NB4 (cell line): ENCODE measurements around the gene CMIP.

Experiments
- MYC ChIP-seq: IDR thresholded peaks from 2 replicates; pipeline ENCODE4 v1.6.1; 2011; ENCODE audit warnings: low read depth, low read length
- POLR2A ChIP-seq: IDR thresholded peaks from 2 replicates; pipeline ENCODE4 v1.6.1; 2011; ENCODE audit warnings: mild to moderate bottlenecking; ENCODE audit not compliant: insufficient read length; ENCODE audit errors: extremely low read depth
- TF ChIP-seq, protein P1 (sequence below): IDR thresholded peaks from one replicate; pipeline ENCODE4 v1.5.1; 2012; ENCODE audit warnings: low read depth, low read length
- TF ChIP-seq, protein P2 (sequence below): IDR thresholded peaks from 2 replicates; pipeline ENCODE4 v1.6.1; 2011; ENCODE audit warnings: low read depth, low read length

- TF ChIP-seq, protein P1, sequence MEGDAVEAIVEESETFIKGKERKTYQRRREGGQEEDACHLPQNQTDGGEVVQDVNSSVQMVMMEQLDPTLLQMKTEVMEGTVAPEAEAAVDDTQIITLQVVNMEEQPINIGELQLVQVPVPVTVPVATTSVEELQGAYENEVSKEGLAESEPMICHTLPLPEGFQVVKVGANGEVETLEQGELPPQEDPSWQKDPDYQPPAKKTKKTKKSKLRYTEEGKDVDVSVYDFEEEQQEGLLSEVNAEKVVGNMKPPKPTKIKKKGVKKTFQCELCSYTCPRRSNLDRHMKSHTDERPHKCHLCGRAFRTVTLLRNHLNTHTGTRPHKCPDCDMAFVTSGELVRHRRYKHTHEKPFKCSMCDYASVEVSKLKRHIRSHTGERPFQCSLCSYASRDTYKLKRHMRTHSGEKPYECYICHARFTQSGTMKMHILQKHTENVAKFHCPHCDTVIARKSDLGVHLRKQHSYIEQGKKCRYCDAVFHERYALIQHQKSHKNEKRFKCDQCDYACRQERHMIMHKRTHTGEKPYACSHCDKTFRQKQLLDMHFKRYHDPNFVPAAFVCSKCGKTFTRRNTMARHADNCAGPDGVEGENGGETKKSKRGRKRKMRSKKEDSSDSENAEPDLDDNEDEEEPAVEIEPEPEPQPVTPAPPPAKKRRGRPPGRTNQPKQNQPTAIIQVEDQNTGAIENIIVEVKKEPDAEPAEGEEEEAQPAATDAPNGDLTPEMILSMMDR = no peak
- TF ChIP-seq, protein P2, sequence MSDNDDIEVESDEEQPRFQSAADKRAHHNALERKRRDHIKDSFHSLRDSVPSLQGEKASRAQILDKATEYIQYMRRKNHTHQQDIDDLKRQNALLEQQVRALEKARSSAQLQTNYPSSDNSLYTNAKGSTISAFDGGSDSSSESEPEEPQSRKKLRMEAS = no peak
- TF ChIP-seq POLR2A = no peak
- TF ChIP-seq MYC = no peak
Measured at GRCh38 chr16:81409016-81409556, 35.5 kb upstream of the CMIP start.
